SK-N-SH (cell line): ENCODE results near the gene UVRAG. TPM values are rescaled to one million over a fixed set of nuclear protein-coding genes. Genes with fewer than 3 reads are reported as not detected.

Experiments used
- CTCF ChIA-PET: fragments of 300-600, 350-600 bp; formaldehyde crosslinking; extraction: SDS; loops from one replicate; lab custom pipeline; 2021; lab: Yijun Ruan, JAX
- POLR2A ChIA-PET: fragments of 350-600 bp; sonication (Branson Sonifier 250); formaldehyde crosslinking; extraction: SDS; loops from one replicate; lab custom pipeline; 2020; ENCODE audit warnings: antibody characterized with exemption, inconsistent platforms; lab: Yijun Ruan, JAX
- DNase-seq: peaks from one replicate; pipeline ENCODE4 v3.0.0; 2012
- H2AFZ ChIP-seq: fragments of 200-600 bp; sonication (generic); 2 replicates; pipeline ENCODE4 v1.8.1; 2016; ENCODE audit warnings: antibody characterized with exemption, mild to moderate bottlenecking, low read depth
- H3F3A ChIP-seq: fragments of 200-600 bp; sonication (generic); replicated peaks from 2 replicates; pipeline ENCODE3; 2016; ENCODE audit warnings: antibody characterized with exemption, mild to moderate bottlenecking; ENCODE audit not compliant: insufficient read depth
- H3K27ac ChIP-seq, 2 experiments: fragments of 200-500 bp in 1 of 2; fragments of 200-600 bp in 1 of 2; sonication (Bioruptor generic) in 1 of 2; sonication (generic), shearing (Covaris generic) in 1 of 2; 2 replicates each; pipeline versions ENCODE4 v1.5.1 to v1.6.1; 2014 to 2016; ENCODE audit warnings: low read depth in 2 of 2, inconsistent platforms in 1 of 2, low read length in 1 of 2, mild to moderate bottlenecking in 1 of 2, mixed read lengths in 1 of 2
- H3K27me3 ChIP-seq: fragments of 200-600 bp; sonication (generic), shearing (Covaris generic); 2 replicates; pipeline ENCODE4 v1.6.1; 2016; ENCODE audit warnings: mixed run types; ENCODE audit not compliant: insufficient read depth
- H3K36me3 ChIP-seq, 2 experiments: fragments of 200-500 bp in 1 of 2; fragments of 200-600 bp in 1 of 2; sonication (Bioruptor generic) in 1 of 2; sonication (generic) in 1 of 2; replicated peaks in 1 of 2; 2 replicates each; pipeline versions ENCODE3 to v1.5.1; 2014 to 2016; ENCODE audit warnings: low read length in 1 of 2, mild to moderate bottlenecking in 1 of 2; ENCODE audit not compliant: insufficient read depth in 2 of 2, control insufficient read depth in 1 of 2
- H3K4me1 ChIP-seq, 2 experiments: fragments of 200-500 bp in 1 of 2; fragments of 200-600 bp in 1 of 2; sonication (Bioruptor generic) in 1 of 2; sonication (generic), shearing (Covaris generic) in 1 of 2; 2 replicates each; pipeline versions ENCODE4 v1.5.1 to v1.6.1; 2014 to 2016; ENCODE audit warnings: low read depth in 1 of 2, low read length in 1 of 2, mixed run types in 1 of 2; ENCODE audit not compliant: insufficient read depth in 2 of 2, control insufficient read depth in 1 of 2
- H3K4me2 ChIP-seq: fragments of 200-600 bp; sonication (generic), shearing (Covaris generic); 2 replicates; pipeline ENCODE4 v1.6.1; 2017; ENCODE audit warnings: mixed run types
- H3K4me3 ChIP-seq, 2 experiments: fragments of 200-500 bp in 1 of 2; fragments of 200-600 bp in 1 of 2; sonication (Bioruptor generic) in 1 of 2; sonication (generic), shearing (Covaris generic) in 1 of 2; 2 replicates each; pipeline versions ENCODE4 v1.5.1 to v1.8.1; 2014 to 2016; ENCODE audit warnings: low read depth in 2 of 2, inconsistent platforms in 1 of 2, low read length in 1 of 2, mild to moderate bottlenecking in 1 of 2, mixed read lengths in 1 of 2, moderate library complexity in 1 of 2
- H3K79me2 ChIP-seq: fragments of 200-600 bp; sonication (generic); 2 replicates; pipeline ENCODE4 v1.8.1; 2017; ENCODE audit warnings: mild to moderate bottlenecking; ENCODE audit not compliant: insufficient read depth
- H3K9ac ChIP-seq: fragments of 200-600 bp; sonication (generic); 2 replicates; pipeline ENCODE4 v1.6.1; 2017; ENCODE audit warnings: mixed run types
- H3K9me2 ChIP-seq: fragments of 200-600 bp; sonication (generic); 2 replicates; pipeline ENCODE4 v1.6.1; 2017; ENCODE audit warnings: mixed run types
- H3K9me3 ChIP-seq: fragments of 200-600 bp; sonication (generic); 2 replicates; pipeline ENCODE4 v1.6.1; 2017; ENCODE audit warnings: mixed run types, mild to moderate bottlenecking, moderate library complexity
- H4K20me1 ChIP-seq: fragments of 200-600 bp; sonication (generic); 2 replicates; pipeline ENCODE4 v1.6.1; 2017; ENCODE audit warnings: mild to moderate bottlenecking, mixed run types; ENCODE audit not compliant: insufficient read depth
- FOXJ3 ChIP-seq: sonication (generic); formaldehyde crosslinking; IDR thresholded peaks from 2 replicates; pipeline ENCODE4 v1.5.1; 2020; ENCODE audit warnings: mild to moderate bottlenecking, missing genetic modification reagents
- GABPA ChIP-seq: IDR thresholded peaks from 2 replicates; pipeline ENCODE4 v1.4.0; 2012; ENCODE audit warnings: low read depth, mild to moderate bottlenecking
- GATA2 ChIP-seq: sonication (generic); formaldehyde crosslinking; IDR thresholded peaks from 2 replicates; pipeline ENCODE4 v1.5.0; 2020; ENCODE audit warnings: mild to moderate bottlenecking, missing genetic modification reagents
- JUND ChIP-seq: IDR thresholded peaks from 2 replicates; pipeline ENCODE4 v1.4.0; 2012
- MEF2A ChIP-seq: IDR thresholded peaks from 2 replicates; pipeline ENCODE4 v1.4.0; 2012; ENCODE audit warnings: low read depth, borderline replicate concordance
- MXI1 ChIP-seq: IDR thresholded peaks from 2 replicates; pipeline ENCODE4 v1.6.1; 2012; ENCODE audit warnings: mild to moderate bottlenecking, low read depth, low read length, improper control_type of control experiment
- NFIC ChIP-seq: IDR thresholded peaks from 2 replicates; pipeline ENCODE4 v1.4.0; 2012; ENCODE audit warnings: borderline replicate concordance
- NRF1 ChIP-seq: IDR thresholded peaks from 2 replicates; pipeline ENCODE4 v1.6.1; 2012; ENCODE audit warnings: low read depth, mild to moderate bottlenecking, low read length
- PBX3 ChIP-seq: IDR thresholded peaks from 2 replicates; pipeline ENCODE4; 2012
- RAD21 ChIP-seq: IDR thresholded peaks from 2 replicates; pipeline ENCODE4 v1.6.1; 2012; ENCODE audit warnings: mild to moderate bottlenecking, low read length
- RFX5 ChIP-seq: IDR thresholded peaks from 2 replicates; pipeline ENCODE4 v1.6.1; 2012; ENCODE audit warnings: mild to moderate bottlenecking, improper control_type of control experiment, low read length
- TCF12 ChIP-seq: IDR thresholded peaks from 2 replicates; pipeline ENCODE4 v1.4.0; 2012
- TEAD4 ChIP-seq: IDR thresholded peaks from 2 replicates; pipeline ENCODE4 v1.4.0; 2012; ENCODE audit warnings: mild to moderate bottlenecking, borderline replicate concordance; ENCODE audit not compliant: insufficient read depth
- YY1 ChIP-seq: IDR thresholded peaks from 2 replicates; pipeline ENCODE4 v1.4.0; 2012; ENCODE audit warnings: low read depth, mild to moderate bottlenecking
- WGBS: methylation state at CpG from one replicate; pipeline ENCODE4 v1.1.6; 2017; ENCODE audit warnings: low lambda C conversion rate; 5-methylcytosine and 5-hydroxymethylcytosine counted together
- polyA plus RNA-seq, 3 experiments: library from polyadenylated mRNA; depleted of rRNA; stranded (reverse); fragments of >200 nt; gene quantifications; 2 replicates each; pipeline ENCODE4 v1.2.3, GENCODE V29; 2012
- TF ChIP-seq, protein P1 (sequence below): IDR thresholded peaks from 2 replicates; pipeline ENCODE4 v1.6.1; 2012; ENCODE audit warnings: mild to moderate bottlenecking, low read depth, low read length, moderate library complexity
- TF ChIP-seq, protein P2 (sequence below): fragments of 200-600 bp; sonication (generic); IDR thresholded peaks from 2 replicates; pipeline ENCODE4 v1.6.1; 2017; ENCODE audit warnings: antibody characterized with exemption, mild to moderate bottlenecking, moderate library complexity
- TF ChIP-seq, protein P3 (sequence below): IDR thresholded peaks from 2 replicates; pipeline ENCODE4 v1.4.0; 2012; ENCODE audit warnings: low read depth, borderline replicate concordance
- TF ChIP-seq, protein P4 (sequence below): IDR thresholded peaks from 2 replicates; pipeline ENCODE4 v1.4.0; 2012; ENCODE audit warnings: low read depth, borderline replicate concordance

The UVRAG gene
- polyA plus RNA-seq, 1 of the 3 experiments (the other 2 are of a cell fraction): 5.8 TPM

GRCh38 chr11:76174330-76174729 lies 359.3 kb downstream of the UVRAG start (continued):
- TF ChIP-seq, protein P1, sequence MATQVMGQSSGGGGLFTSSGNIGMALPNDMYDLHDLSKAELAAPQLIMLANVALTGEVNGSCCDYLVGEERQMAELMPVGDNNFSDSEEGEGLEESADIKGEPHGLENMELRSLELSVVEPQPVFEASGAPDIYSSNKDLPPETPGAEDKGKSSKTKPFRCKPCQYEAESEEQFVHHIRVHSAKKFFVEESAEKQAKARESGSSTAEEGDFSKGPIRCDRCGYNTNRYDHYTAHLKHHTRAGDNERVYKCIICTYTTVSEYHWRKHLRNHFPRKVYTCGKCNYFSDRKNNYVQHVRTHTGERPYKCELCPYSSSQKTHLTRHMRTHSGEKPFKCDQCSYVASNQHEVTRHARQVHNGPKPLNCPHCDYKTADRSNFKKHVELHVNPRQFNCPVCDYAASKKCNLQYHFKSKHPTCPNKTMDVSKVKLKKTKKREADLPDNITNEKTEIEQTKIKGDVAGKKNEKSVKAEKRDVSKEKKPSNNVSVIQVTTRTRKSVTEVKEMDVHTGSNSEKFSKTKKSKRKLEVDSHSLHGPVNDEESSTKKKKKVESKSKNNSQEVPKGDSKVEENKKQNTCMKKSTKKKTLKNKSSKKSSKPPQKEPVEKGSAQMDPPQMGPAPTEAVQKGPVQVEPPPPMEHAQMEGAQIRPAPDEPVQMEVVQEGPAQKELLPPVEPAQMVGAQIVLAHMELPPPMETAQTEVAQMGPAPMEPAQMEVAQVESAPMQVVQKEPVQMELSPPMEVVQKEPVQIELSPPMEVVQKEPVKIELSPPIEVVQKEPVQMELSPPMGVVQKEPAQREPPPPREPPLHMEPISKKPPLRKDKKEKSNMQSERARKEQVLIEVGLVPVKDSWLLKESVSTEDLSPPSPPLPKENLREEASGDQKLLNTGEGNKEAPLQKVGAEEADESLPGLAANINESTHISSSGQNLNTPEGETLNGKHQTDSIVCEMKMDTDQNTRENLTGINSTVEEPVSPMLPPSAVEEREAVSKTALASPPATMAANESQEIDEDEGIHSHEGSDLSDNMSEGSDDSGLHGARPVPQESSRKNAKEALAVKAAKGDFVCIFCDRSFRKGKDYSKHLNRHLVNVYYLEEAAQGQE: no peak

- Histone ChIP-seq H2AFZ (no peak overlapping the region), H3K9me2 (no peaks in the 10 kb centered on the region)
- TF ChIP-seq GABPA: no peak
- TF ChIP-seq TEAD4: no peak
- no peak for TF ChIP-seq RFX5
- TF ChIP-seq, all 33 proteins: peak for 0
- H3K9ac ChIP-seq: no peak overlapping the region
- DNase-seq: peak; percentile 73
- ChIA-PET CTCF (interaction anchor here (1.0 to 1.1 kb wide), 2 partner anchors 25 to 32 kb away, joined by 3 read pairs; no protein-coding TSS in a partner anchor), POLR2A (no interaction called here)
- H3K27ac ChIP-seq: no peak overlapping the region
- H3K4me2 ChIP-seq: no peak overlapping the region
- no peaks in the 10 kb centered on the region for H4K20me1 ChIP-seq
- no peaks in the 10 kb centered on the region for H3K27me3 ChIP-seq
- H3K9me3 ChIP-seq: no peaks in the 10 kb centered on the region
- H3K79me2 ChIP-seq: no peaks in the 10 kb centered on the region
- 50% methylated on average over 3 of the region's 4 CpGs for WGBS
- H3F3A ChIP-seq: no peaks in the 10 kb centered on the region
- no peak overlapping the region for H3K4me3 ChIP-seq
- H3K36me3 ChIP-seq: no peaks in the 10 kb centered on the region
- peaks cover 0 to 25% of the 10 kb centered on the region in 2 experiments; a peak in 1 of 4 replicates for H3K4me1 ChIP-seq
Observed at GRCh38 chr11:76175783-76176182, 360.8 kb downstream of the UVRAG start.

GRCh38 chr11:76176463-76176862 lies 361.5 kb downstream of the UVRAG start:
- no peaks in the 10 kb centered on the region for H3K9me3 ChIP-seq
- CTCF ChIA-PET: interaction anchor here (1.0 to 1.1 kb wide), 2 partner anchors 25 to 31 kb away, joined by 3 read pairs; no protein-coding TSS in a partner anchor
- no peak overlapping the region for H2AFZ ChIP-seq
- no peak for TF ChIP-seq TCF12
- no peak for TF ChIP-seq YY1
- TF ChIP-seq GATA2 (CRISPR knock-in tag): no peak
- TF ChIP-seq PBX3: no peak
- TF ChIP-seq MXI1: no peak
- TF ChIP-seq, protein P2, sequence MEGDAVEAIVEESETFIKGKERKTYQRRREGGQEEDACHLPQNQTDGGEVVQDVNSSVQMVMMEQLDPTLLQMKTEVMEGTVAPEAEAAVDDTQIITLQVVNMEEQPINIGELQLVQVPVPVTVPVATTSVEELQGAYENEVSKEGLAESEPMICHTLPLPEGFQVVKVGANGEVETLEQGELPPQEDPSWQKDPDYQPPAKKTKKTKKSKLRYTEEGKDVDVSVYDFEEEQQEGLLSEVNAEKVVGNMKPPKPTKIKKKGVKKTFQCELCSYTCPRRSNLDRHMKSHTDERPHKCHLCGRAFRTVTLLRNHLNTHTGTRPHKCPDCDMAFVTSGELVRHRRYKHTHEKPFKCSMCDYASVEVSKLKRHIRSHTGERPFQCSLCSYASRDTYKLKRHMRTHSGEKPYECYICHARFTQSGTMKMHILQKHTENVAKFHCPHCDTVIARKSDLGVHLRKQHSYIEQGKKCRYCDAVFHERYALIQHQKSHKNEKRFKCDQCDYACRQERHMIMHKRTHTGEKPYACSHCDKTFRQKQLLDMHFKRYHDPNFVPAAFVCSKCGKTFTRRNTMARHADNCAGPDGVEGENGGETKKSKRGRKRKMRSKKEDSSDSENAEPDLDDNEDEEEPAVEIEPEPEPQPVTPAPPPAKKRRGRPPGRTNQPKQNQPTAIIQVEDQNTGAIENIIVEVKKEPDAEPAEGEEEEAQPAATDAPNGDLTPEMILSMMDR: no peak
- TF ChIP-seq, protein P3, sequence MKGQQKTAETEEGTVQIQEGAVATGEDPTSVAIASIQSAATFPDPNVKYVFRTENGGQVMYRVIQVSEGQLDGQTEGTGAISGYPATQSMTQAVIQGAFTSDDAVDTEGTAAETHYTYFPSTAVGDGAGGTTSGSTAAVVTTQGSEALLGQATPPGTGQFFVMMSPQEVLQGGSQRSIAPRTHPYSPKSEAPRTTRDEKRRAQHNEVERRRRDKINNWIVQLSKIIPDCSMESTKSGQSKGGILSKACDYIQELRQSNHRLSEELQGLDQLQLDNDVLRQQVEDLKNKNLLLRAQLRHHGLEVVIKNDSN: no peak
- TF ChIP-seq NFIC: no peak
- TF ChIP-seq RAD21: no peak
- no peak for TF ChIP-seq JUND
- TF ChIP-seq FOXJ3 (CRISPR knock-in tag): no peak
- no peak for TF ChIP-seq NRF1
- TF ChIP-seq MEF2A: no peak
- TF ChIP-seq, protein P4, sequence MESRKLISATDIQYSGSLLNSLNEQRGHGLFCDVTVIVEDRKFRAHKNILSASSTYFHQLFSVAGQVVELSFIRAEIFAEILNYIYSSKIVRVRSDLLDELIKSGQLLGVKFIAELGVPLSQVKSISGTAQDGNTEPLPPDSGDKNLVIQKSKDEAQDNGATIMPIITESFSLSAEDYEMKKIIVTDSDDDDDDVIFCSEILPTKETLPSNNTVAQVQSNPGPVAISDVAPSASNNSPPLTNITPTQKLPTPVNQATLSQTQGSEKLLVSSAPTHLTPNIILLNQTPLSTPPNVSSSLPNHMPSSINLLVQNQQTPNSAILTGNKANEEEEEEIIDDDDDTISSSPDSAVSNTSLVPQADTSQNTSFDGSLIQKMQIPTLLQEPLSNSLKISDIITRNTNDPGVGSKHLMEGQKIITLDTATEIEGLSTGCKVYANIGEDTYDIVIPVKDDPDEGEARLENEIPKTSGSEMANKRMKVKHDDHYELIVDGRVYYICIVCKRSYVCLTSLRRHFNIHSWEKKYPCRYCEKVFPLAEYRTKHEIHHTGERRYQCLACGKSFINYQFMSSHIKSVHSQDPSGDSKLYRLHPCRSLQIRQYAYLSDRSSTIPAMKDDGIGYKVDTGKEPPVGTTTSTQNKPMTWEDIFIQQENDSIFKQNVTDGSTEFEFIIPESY: no peak

More at GRCh38 chr11:76176463-76176862, 361.5 kb downstream of the UVRAG start:
- Histone ChIP-seq H3K9me2 (no peaks in the 10 kb centered on the region), H3K27ac (no peak overlapping the region), H3F3A (no peaks in the 10 kb centered on the region), H4K20me1 (no peaks in the 10 kb centered on the region), H3K27me3 (no peaks in the 10 kb centered on the region), H3K4me3 (no peak overlapping the region), H3K79me2 (no peaks in the 10 kb centered on the region), H3K4me2 (no peak overlapping the region), H3K4me1 (peaks cover 0 to 26% of the 10 kb centered on the region in 2 experiments; a peak in 1 of 4 replicates), H3K36me3 (no peaks in the 10 kb centered on the region), H3K9ac (no peak overlapping the region)
- no peak for DNase-seq
- WGBS: 96% methylated on average over 4 of the region's 9 CpGs
- POLR2A ChIA-PET: interaction anchor here (1.0 kb wide), 1 partner anchor 10 kb away, joined by 3 read pairs; no protein-coding TSS in a partner anchor
